Keratinocyte (primary cell): ENCODE measurements around the gene SLC39A3. TPM values are rescaled to one million over a fixed set of nuclear protein-coding genes. Genes with fewer than 3 reads are reported as not detected.
A peak's percentile ranks its signal among the peaks of the same experiment; 100 is the strongest.

ENCODE experiments used
- DNase-seq: peaks from one replicate; pipeline ENCODE4 v3.0.0-alpha.2; 2011; ENCODE audit warnings: low read depth, missing footprints, low spot score
- FAIRE-seq: peaks from 2 replicates; lab custom pipeline; 2011; peaks lifted over from hg19 to GRCh38; lab: Jason Lieb, UNC
- H2AFZ ChIP-seq: 2 replicates; pipeline ENCODE4 v1.6.0; 2012; ENCODE audit warnings: low read length, control low read depth, inconsistent platforms; ENCODE audit not compliant: control insufficient read depth
- H3K27ac ChIP-seq: 2 replicates; pipeline ENCODE4 v1.5.1; 2011; ENCODE audit warnings: low read length; ENCODE audit not compliant: control insufficient read depth, insufficient read depth
- H3K27me3 ChIP-seq: 3 replicates; pipeline ENCODE4 v1.6.0; 2011; ENCODE audit warnings: low read length; ENCODE audit not compliant: control insufficient read depth, insufficient read depth; ENCODE audit errors: extremely low read depth
- H3K36me3 ChIP-seq, 2 experiments: 2 replicates in 1 of 2; 3 replicates in 1 of 2; pipeline ENCODE4 v1.5.1; 2011; ENCODE audit warnings: low read length in 2 of 2, mild to moderate bottlenecking in 1 of 2; ENCODE audit not compliant: control insufficient read depth in 2 of 2, insufficient read depth in 2 of 2; ENCODE audit errors: extremely low read depth in 1 of 2
- H3K4me1 ChIP-seq: 3 replicates; pipeline ENCODE4 v1.5.1; 2011; ENCODE audit warnings: low read length; ENCODE audit not compliant: control insufficient read depth, insufficient read depth; ENCODE audit errors: extremely low read depth
- H3K4me2 ChIP-seq: 3 replicates; pipeline ENCODE4 v1.6.0; 2011; ENCODE audit warnings: low read depth, low read length; ENCODE audit not compliant: control insufficient read depth, insufficient read depth; ENCODE audit errors: extremely low read depth
- H3K4me3 ChIP-seq, 3 experiments: fragments of 200-600 bp in 1 of 3; sonication (generic) in 1 of 3; 2 replicates in 2 of 3; 3 replicates in 1 of 3; pipeline ENCODE4 v1.5.1; 2011 to 2016; ENCODE audit warnings: low read length in 3 of 3, mild to moderate bottlenecking in 3 of 3, control low read depth in 2 of 3, inconsistent platforms in 1 of 3, low read depth in 1 of 3, mixed read lengths in 1 of 3, mixed run types in 1 of 3, moderate library complexity in 1 of 3; ENCODE audit not compliant: control insufficient read depth in 2 of 3, insufficient read depth in 2 of 3; ENCODE audit errors: extremely low read depth in 1 of 3
- H3K79me2 ChIP-seq: 2 replicates; pipeline ENCODE4 v1.6.0; 2012; ENCODE audit warnings: low read length; ENCODE audit not compliant: control insufficient read depth, insufficient read depth
- H3K9ac ChIP-seq: 3 replicates; pipeline ENCODE4 v1.6.0; 2011; ENCODE audit warnings: low read length; ENCODE audit not compliant: control insufficient read depth, insufficient read depth; ENCODE audit errors: extremely low read depth
- H3K9me1 ChIP-seq: 3 replicates; pipeline ENCODE4 v1.6.0; 2011; ENCODE audit warnings: low read length; ENCODE audit not compliant: control insufficient read depth, insufficient read depth; ENCODE audit errors: extremely low read depth
- H3K9me3 ChIP-seq: 2 replicates; pipeline ENCODE4 v1.5.1; 2012; ENCODE audit warnings: low read depth, low read length; ENCODE audit not compliant: control insufficient read depth
- H4K20me1 ChIP-seq: 3 replicates; pipeline ENCODE4 v1.6.0; 2011; ENCODE audit warnings: low read length; ENCODE audit not compliant: control insufficient read depth, insufficient read depth; ENCODE audit errors: extremely low read depth
- EZH2 ChIP-seq: IDR thresholded peaks from one replicate; pipeline ENCODE4 v1.6.1; 2012; ENCODE audit warnings: inconsistent platforms, mild to moderate bottlenecking, low read length, moderate library complexity
- dilution Hi-C: fragments of 300-500 bp; cut with MboI; formaldehyde crosslinking; loops from one replicate; pipeline ENCODE4 v1.7.0; 2020; ENCODE audit warnings: low sequenced_read_pairs; ENCODE audit not compliant: extremely low pct_ligation_motif_present
- polyA plus RNA-seq, 5 experiments: library from polyadenylated mRNA; depleted of rRNA in 3 of 5; stranded (reverse) in 3 of 5; stranded (forward) in 1 of 5; unstranded in 1 of 5; fragments of >200 nt; gene quantifications; 1 replicate in 1 of 5; 2 replicates in 3 of 5; 3 replicates in 1 of 5; pipeline versions ENCODE4 v1.2.1 to v1.2.3, GENCODE V29; 2011 to 2012; ENCODE audit warnings: missing spikeins in 2 of 5, low read depth in 1 of 5, low replicate concordance in 1 of 5
- TF ChIP-seq, protein P1 (sequence below), 3 experiments: IDR thresholded peaks in 1 of 3; conservative IDR thresholded peaks in 1 of 3; optimal IDR thresholded peaks in 1 of 3; 2 replicates in 2 of 3; 3 replicates in 1 of 3; pipeline versions ENCODE3 to v1.5.1; 2011; ENCODE audit warnings: low read length in 3 of 3, mild to moderate bottlenecking in 3 of 3, moderate library complexity in 2 of 3, control low read depth in 1 of 3, inconsistent platforms in 1 of 3; ENCODE audit not compliant: insufficient read depth in 2 of 3; ENCODE audit errors: extremely low read depth in 1 of 3

The SLC39A3 gene
- polyA plus RNA-seq, 1 donor (not counting 4 experiments of a cell fraction or from before 2014, with no cell fraction given), result 26.2 TPM

DNA sequence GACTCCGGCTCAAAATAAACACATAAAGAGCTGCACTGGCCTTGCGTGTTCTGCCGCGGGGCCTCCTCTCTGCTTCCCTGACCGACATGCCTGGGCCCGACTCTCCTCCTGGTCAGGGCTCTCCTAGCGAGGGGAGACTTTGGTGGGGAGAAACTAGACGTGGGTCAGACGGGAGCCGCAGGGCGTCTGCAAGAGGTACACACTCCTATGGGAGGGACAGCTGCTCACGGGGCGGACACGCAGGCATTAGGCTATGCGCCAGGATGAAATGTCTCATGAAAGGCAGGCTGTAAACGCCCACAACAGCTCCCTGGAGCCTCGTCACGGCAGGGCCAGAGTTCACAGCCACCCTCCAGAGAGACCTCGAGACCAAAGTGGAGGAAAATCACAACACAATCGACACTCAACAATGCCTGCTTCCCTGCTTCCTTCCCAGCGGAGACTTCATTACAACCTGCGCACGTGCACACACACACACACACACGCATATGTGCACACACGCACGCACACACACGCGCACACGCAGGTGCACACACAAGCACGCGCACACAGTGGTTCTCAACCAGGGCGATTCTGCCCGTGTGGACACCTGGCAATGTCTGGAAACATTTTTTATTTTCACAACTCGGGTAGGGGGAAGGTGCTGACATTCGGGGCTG, 5.8 kb downstream of the SLC39A3 start:
- no peaks in the 10 kb centered on the region for H4K20me1 ChIP-seq
- H3K9me3 ChIP-seq, result no peaks in the 10 kb centered on the region
- FAIRE-seq (no peak), DNase-seq (no peak)
- no peak overlapping the region for H3K27ac ChIP-seq
- peaks cover 11 to 13% of the 10 kb centered on the region in 2 experiments for H3K36me3 ChIP-seq
- H3K4me1 ChIP-seq, result peaks cover 8% of the 10 kb centered on the region
- no peak overlapping the region for H3K4me3 ChIP-seq
- H3K4me2 ChIP-seq, result peak overlapping the region; percentile 32
- no peaks in the 10 kb centered on the region for H3K9me1 ChIP-seq
- peak overlapping the region; percentile 15 for H3K9ac ChIP-seq
- H2AFZ ChIP-seq, result no peak overlapping the region
- H3K79me2 ChIP-seq, result peaks cover 5% of the 10 kb centered on the region
- no peak for TF ChIP-seq EZH2
- TF ChIP-seq, protein P1, sequence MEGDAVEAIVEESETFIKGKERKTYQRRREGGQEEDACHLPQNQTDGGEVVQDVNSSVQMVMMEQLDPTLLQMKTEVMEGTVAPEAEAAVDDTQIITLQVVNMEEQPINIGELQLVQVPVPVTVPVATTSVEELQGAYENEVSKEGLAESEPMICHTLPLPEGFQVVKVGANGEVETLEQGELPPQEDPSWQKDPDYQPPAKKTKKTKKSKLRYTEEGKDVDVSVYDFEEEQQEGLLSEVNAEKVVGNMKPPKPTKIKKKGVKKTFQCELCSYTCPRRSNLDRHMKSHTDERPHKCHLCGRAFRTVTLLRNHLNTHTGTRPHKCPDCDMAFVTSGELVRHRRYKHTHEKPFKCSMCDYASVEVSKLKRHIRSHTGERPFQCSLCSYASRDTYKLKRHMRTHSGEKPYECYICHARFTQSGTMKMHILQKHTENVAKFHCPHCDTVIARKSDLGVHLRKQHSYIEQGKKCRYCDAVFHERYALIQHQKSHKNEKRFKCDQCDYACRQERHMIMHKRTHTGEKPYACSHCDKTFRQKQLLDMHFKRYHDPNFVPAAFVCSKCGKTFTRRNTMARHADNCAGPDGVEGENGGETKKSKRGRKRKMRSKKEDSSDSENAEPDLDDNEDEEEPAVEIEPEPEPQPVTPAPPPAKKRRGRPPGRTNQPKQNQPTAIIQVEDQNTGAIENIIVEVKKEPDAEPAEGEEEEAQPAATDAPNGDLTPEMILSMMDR (optimal IDR thresholded peaks at IDR 0.05 in 1 of 3, IDR thresholded peaks at IDR 0.05 in 1 of 3, conservative IDR thresholded peaks at IDR 0.05 in 1 of 3; ENCODE audit: extremely low read depth in 1 of 3, insufficient read depth in 2 of 3, low read length in 3 of 3), result no peak
- H3K27me3 ChIP-seq, result no peaks in the 10 kb centered on the region
- dilution Hi-C loops, result no loop called here

DNA sequence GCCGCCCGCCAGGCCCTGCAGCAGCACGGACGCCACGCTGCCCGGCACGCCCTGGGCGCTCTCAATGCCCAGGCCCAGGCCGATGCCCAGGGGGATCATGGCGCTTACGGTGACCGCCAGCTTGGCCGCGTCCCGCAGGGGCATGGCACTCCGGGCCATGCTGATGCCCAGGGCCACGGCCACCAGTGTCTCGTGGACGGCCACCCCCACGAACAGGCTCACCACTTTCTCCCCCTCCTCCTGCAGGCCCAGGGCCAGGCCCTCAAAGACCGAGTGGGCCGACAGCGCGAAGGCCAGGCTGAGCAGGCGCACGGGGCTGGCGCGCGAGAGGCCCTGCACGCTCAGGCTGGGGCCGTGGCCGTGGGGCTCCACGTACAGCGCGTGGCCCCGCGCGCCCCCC, 6.9 kb downstream of the SLC39A3 start:
- Histone ChIP-seq H3K27ac (no peak overlapping the region), H3K36me3 (peaks cover 11 to 13% of the 10 kb centered on the region in 2 experiments), H3K4me2 (no peak overlapping the region), H3K9me3 (no peaks in the 10 kb centered on the region), H3K4me1 (peaks cover 8% of the 10 kb centered on the region), H4K20me1 (peaks cover 1% of the 10 kb centered on the region), H3K9ac (no peak overlapping the region), H3K27me3 (no peaks in the 10 kb centered on the region), H3K4me3 (no peak overlapping the region), H3K9me1 (no peaks in the 10 kb centered on the region), H2AFZ (no peak overlapping the region), H3K79me2 (no peaks in the 10 kb centered on the region)
- dilution Hi-C loops, result no loop called here
- DNase-seq (no peak), FAIRE-seq (no peak)
- TF ChIP-seq, protein P1 (optimal IDR thresholded peaks at IDR 0.05 in 1 of 3, IDR thresholded peaks at IDR 0.05 in 1 of 3, conservative IDR thresholded peaks at IDR 0.05 in 1 of 3; ENCODE audit: extremely low read depth in 1 of 3, insufficient read depth in 2 of 3, low read length in 3 of 3), result no peak
- no peak for TF ChIP-seq EZH2
